Measurements from ENCODE around the gene SOX10.

SOX10 gene

DNA sequence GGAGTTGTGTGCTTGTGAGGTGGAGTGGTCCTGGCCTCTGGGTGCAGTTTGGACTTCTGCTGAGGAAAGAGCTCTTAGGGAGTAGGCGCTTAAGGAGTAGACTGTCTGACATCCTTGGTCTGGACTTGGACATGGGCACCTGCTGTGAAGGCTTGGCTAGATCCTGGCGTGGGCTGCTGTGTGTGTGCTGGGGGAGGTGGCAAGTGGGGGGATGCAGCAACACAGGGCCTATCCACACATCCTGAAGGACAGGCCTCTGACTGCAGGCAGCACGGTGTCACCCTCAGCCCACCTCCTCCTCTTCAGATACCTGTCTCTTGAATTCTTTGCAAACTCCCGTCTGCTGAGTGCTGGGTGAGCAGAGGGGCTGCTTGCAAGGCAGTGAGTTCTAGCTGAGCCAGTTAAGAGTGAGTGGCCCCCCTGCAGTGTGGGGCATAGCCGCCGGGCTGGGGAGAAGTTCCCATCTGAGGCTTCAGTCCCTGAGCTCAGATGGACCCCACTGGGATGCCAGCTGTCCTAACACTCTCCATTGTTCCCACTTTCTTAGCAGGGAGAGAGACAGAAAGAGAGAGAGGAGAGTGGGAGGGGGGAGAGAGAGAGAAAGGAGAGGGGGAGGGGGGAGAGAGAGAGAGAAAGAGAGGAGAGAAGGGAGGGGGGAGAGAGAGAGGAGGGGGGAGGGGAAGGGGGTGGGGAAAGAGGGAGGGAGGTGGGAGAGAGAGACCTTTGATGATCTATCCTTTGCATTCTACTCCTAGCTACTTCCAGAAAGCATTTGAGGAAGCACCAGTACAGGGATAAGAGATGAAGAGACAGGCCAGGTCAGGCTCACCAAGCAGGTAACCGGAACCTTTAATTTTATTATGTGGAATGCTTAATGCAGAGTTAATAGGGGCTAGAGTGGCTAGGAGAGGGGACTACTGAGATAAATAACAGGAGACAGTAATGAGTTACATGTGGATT lies 12.6 kb downstream of the SOX10 start:
- Histone ChIP-seq H3K27me3 (ENCODE audit: control insufficient read depth, insufficient read depth, low read length) (no peaks in the 10 kb centered on the region), H3K4me3 (ENCODE audit: low read length) (no peak overlapping the region), H3K27ac (ENCODE audit: low read length) (no peak overlapping the region), H3K36me3 (ENCODE audit: control insufficient read depth, insufficient read depth, low read length) (peaks cover 4% of the 10 kb centered on the region; the same call in 1 of the 2 replicates), H3K4me1 (ENCODE audit: control insufficient read depth, insufficient read depth, low read length) (peaks cover 7% of the 10 kb centered on the region), H3K9me3 (ENCODE audit: control insufficient read depth, insufficient read depth, low read length) (no peaks in the 10 kb centered on the region)
- no peak for DNase-seq (ENCODE audit: low read depth, low spot score)
- no CpG with 5 or more reads among the region's 7 CpGs for WGBS (ENCODE audit: insufficient coverage, insufficient read length)

DNA sequence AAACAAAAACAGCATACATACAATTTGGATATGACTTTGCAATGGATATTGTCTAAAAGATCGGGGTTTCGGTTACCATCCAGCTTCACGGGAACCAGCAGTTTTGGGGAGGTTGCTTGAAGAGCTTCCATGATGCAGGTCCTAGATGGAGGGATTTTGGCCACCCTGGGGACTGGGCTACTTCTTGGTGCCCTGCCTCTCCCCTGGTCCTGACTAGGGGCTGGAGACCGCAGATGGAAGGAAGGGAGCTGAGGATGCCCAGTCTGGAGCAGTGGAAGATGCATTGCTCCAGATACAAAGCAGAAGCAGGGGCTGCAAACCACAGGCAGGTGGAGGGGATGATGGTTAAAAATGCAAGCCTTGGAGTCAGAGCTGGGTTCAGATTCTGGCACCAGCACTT lies 13.5 kb downstream of the SOX10 start:
- WGBS (ENCODE audit: insufficient coverage, insufficient read length): no CpG with 5 or more reads among the region's 4 CpGs
- H3K4me3 ChIP-seq (ENCODE audit: low read length): no peak overlapping the region

DNA sequence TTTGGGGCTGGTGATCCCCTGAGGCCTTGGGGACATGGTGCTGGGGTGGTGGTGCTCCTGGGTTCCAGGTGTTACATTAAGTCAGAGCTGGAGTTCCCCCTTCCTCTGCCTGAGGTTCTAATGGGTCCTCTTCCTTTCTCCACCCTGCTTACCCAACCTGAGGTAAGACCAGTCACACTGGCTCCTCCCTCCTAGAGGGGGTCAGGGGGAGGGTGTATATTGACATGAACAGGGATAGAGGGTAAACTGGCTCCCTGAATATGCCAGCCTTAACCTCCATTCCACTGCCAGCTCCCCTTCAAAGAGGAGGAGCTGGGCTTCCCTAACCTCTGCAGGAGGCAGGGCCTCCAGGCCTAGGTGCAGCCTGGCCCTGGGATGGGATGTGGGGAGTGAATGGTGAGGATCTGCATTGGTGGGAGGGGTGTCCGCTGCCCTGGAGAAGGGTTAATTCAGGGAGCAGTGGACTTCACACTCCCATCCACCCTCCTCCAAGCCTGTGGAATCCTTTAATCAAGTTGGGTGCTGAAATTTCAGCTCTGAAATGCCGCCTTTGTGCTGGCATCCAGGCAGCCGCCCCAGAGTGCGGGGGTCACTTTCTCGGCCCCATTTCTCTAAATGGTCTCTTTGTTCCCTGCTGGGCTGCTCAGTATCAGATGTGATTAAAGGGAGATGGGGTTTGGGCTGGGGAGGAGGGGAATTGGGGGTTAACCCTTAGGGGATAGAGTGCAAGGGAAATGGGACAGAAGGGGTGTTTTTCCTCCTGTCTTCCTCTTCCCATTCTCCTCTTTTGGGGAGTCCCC lies 15.7 kb downstream of the SOX10 start:
- Histone ChIP-seq H3K27ac (ENCODE audit: low read length) (no peak overlapping the region), H3K4me3 (ENCODE audit: low read length) (no peak overlapping the region), H3K36me3 (ENCODE audit: control insufficient read depth, insufficient read depth, low read length) (peaks cover 5% of the 10 kb centered on the region; the same call in 1 of the 2 replicates), H3K4me1 (ENCODE audit: control insufficient read depth, insufficient read depth, low read length) (peaks cover 7% of the 10 kb centered on the region), H3K27me3 (ENCODE audit: control insufficient read depth, insufficient read depth, low read length) (no peaks in the 10 kb centered on the region), H3K9me3 (ENCODE audit: control insufficient read depth, insufficient read depth, low read length) (no peaks in the 10 kb centered on the region)
- DNase-seq (ENCODE audit: low read depth, low spot score): no peak
- no CpG with 5 or more reads among the region's 5 CpGs for WGBS (ENCODE audit: insufficient coverage, insufficient read length)

More for the DNA sequence above, 13.5 kb downstream of the SOX10 start:
- no peak for DNase-seq (ENCODE audit: low read depth, low spot score)
- no peak overlapping the region for H3K27ac ChIP-seq (ENCODE audit: low read length)
- H3K4me1 ChIP-seq (ENCODE audit: control insufficient read depth, insufficient read depth, low read length): peaks cover 7% of the 10 kb centered on the region
- H3K9me3 ChIP-seq (ENCODE audit: control insufficient read depth, insufficient read depth, low read length): no peaks in the 10 kb centered on the region
- no peaks in the 10 kb centered on the region for H3K27me3 ChIP-seq (ENCODE audit: control insufficient read depth, insufficient read depth, low read length)
- H3K36me3 ChIP-seq (ENCODE audit: control insufficient read depth, insufficient read depth, low read length): peaks cover 5% of the 10 kb centered on the region; the same call in 1 of the 2 replicates

DNA sequence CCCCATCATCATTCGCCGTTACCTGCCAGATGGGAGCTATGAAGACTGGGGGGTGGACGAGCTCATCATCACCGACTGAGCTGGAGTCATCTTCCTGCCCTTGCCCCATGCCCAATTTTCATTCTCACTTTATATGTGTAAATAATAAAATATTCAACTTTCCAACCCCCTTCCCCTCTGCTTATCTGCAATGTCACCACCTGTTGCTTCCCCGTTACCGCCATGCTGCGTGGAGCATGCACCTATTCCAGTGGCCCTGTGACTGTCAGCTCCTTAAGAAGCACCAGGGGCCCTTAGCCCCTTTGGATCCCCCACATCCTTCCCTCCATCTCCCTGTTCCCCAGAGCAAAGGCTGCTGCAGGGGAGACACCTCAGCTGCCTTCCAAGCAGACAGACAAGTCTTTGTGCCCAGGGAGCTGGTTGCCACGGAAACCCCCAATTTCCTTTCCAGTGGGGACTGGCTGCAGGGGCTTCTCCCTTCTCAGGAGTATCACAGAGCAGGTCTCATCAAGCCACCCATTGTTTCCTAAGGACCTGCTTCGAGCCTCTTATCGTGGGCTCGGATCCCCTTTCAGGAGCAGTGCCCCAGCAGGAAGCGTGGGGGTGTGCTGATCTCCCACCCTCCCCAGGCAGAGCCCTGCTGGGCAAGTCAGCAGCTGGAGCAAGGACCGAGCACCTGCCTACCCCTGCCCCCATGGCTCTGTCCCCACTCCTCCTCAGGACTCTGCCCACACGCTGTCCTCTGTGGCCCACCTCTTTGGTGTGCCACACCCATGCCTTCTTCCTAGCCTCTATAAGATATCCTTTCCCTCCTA lies 16.5 kb downstream of the SOX10 start:
- no peak for DNase-seq (ENCODE audit: low read depth, low spot score)
- WGBS (ENCODE audit: insufficient coverage, insufficient read length): no CpG with 5 or more reads among the region's 14 CpGs

DNA sequence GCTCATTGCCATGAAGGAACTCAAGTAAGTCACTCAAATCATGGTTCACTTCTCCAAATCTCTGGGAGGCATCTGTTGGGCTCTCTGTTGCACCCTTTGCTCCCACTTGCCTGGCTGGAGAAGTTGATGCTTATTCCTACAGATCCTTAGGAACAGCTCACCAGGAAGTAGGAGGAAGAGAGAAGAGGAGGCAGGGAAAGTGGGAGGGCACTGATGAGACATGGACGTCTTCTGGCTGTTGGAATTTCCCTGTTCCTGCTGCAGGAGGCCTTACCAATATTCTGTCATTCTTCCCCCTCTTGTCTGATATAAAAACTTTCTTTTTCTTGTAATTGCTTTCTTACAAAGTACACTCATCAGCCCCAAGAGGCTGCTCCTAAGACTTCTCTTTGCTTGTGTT lies 17.2 kb downstream of the SOX10 start:
- H3K27me3 ChIP-seq (ENCODE audit: control insufficient read depth, insufficient read depth, low read length): no peaks in the 10 kb centered on the region
- peaks cover 5% of the 10 kb centered on the region; the same call in 1 of the 2 replicates for H3K36me3 ChIP-seq (ENCODE audit: control insufficient read depth, insufficient read depth, low read length)
- no peak overlapping the region for H3K27ac ChIP-seq (ENCODE audit: low read length)
- H3K9me3 ChIP-seq (ENCODE audit: control insufficient read depth, insufficient read depth, low read length): no peaks in the 10 kb centered on the region
- DNase-seq (ENCODE audit: low read depth, low spot score): no peak
- no peak overlapping the region for H3K4me3 ChIP-seq (ENCODE audit: low read length)
- no CpG with 5 or more reads among the region's 1 CpG for WGBS (ENCODE audit: insufficient coverage, insufficient read length)
- H3K4me1 ChIP-seq (ENCODE audit: control insufficient read depth, insufficient read depth, low read length): peaks cover 7% of the 10 kb centered on the region

More for the DNA sequence above, 16.5 kb downstream of the SOX10 start:
- H3K4me3 ChIP-seq (ENCODE audit: low read length): no peak overlapping the region
- H3K9me3 ChIP-seq (ENCODE audit: control insufficient read depth, insufficient read depth, low read length): no peaks in the 10 kb centered on the region
- peaks cover 7% of the 10 kb centered on the region for H3K4me1 ChIP-seq (ENCODE audit: control insufficient read depth, insufficient read depth, low read length)
- no peak overlapping the region for H3K27ac ChIP-seq (ENCODE audit: low read length)
- peaks cover 5% of the 10 kb centered on the region; the same call in 1 of the 2 replicates for H3K36me3 ChIP-seq (ENCODE audit: control insufficient read depth, insufficient read depth, low read length)
- no peaks in the 10 kb centered on the region for H3K27me3 ChIP-seq (ENCODE audit: control insufficient read depth, insufficient read depth, low read length)

DNA sequence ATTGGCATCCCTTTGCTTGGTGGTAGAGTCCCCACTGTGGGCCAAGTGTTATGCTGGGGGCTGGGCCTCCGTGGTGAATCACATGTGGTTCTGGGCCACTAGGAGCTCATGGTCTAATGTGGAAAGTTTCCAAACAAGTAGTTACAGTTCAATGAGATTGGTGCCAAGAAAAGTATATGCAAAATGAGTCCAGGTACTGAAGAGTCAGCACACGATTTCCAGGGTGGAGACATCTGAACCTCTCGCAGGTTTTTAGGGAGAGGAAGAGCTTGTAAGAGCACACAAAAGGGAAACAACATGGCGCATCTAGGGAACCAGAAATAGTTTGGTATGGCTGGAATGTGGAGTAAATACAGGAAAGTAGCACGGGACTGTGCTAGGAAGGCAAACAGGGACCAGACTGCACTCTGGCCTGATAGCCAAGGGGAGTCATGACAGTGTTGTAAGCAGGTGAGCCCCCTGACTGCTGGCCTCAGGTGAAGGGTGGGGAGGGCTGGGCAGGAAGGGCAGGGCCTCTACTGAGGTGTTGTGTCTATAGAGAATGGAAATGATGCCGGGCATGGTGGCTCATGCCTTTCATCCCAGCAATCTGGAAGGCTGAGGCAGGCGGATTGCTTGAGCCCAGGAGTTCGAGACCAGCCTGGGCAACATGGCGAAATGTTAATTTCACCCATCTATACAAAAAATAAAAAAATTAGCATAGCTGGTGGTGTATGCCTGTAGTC lies 18.3 kb downstream of the SOX10 start:
- DNase-seq (ENCODE audit: low read depth, low spot score): no peak
- H3K4me1 ChIP-seq (ENCODE audit: control insufficient read depth, insufficient read depth, low read length): peaks cover 3% of the 10 kb centered on the region; the same call in 1 of the 2 replicates
- no peaks in the 10 kb centered on the region for H3K27me3 ChIP-seq (ENCODE audit: control insufficient read depth, insufficient read depth, low read length)
- no peaks in the 10 kb centered on the region for H3K9me3 ChIP-seq (ENCODE audit: control insufficient read depth, insufficient read depth, low read length)
- H3K4me3 ChIP-seq (ENCODE audit: low read length): no peak overlapping the region
- no CpG with 5 or more reads among the region's 9 CpGs for WGBS (ENCODE audit: insufficient coverage, insufficient read length)
- peaks cover 9% of the 10 kb centered on the region; the same call in 1 of the 2 replicates for H3K36me3 ChIP-seq (ENCODE audit: control insufficient read depth, insufficient read depth, low read length)
- no peak overlapping the region for H3K27ac ChIP-seq (ENCODE audit: low read length)

DNA sequence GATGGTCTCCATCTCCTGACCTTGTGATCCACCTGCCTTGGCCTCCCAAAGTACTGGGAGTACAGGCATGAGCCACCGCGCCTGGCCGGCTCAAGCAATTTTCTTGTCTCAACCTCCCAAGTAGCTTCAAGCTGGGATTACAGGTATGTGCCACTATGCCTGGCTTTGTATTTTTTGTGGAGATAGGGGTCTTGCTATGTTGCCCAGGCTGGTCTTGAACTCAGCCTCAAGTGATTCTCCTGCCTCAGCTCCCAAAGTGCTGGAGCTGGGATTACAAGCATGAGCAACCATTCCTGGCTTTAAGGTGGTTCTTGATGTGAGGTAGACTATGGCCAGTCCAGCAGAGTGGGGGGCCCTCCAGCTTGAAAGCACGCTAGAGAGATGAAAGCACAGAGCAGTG lies 23.3 kb downstream of the SOX10 start:
- no peaks in the 10 kb centered on the region for H3K4me1 ChIP-seq (ENCODE audit: control insufficient read depth, insufficient read depth, low read length)
- no peaks in the 10 kb centered on the region for H3K27me3 ChIP-seq (ENCODE audit: control insufficient read depth, insufficient read depth, low read length)
- H3K4me3 ChIP-seq (ENCODE audit: low read length): no peak overlapping the region
- no peak overlapping the region for H3K27ac ChIP-seq (ENCODE audit: low read length)
- no peaks in the 10 kb centered on the region for H3K9me3 ChIP-seq (ENCODE audit: control insufficient read depth, insufficient read depth, low read length)
- peaks cover 28% of the 10 kb centered on the region for H3K36me3 ChIP-seq (ENCODE audit: control insufficient read depth, insufficient read depth, low read length)
- no peak for DNase-seq (ENCODE audit: low read depth, low spot score)
- no CpG with 5 or more reads among the region's 4 CpGs for WGBS (ENCODE audit: insufficient coverage, insufficient read length)

DNA sequence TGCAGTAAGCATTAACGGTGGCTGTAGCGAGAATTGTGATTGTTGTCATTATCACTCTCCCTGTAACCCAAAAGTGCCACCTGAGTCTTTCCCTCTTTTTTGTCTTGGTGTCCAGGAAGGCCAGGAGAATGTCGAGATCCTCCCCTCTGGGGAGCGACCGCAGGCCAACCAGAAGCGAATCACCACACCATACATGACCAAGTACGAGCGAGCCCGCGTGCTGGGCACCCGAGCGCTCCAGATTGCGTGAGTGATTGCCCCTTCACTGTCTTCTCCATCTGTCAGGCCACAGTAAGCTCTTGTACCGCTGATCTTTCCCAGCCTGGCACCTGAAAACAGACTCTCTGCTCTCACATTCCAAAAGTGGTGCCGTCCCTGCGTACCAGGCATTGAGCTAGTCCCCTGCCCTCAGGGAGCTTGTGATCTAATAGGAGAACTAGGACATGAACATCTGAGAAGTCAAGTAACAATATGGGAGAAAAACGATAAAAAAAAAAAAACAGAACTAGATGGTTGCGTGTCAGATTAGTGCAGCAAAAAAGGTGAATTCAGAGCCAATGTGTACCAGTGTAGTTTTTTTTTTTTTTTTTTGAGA lies 25.0 kb downstream of the SOX10 start:
- no peak for DNase-seq (ENCODE audit: low read depth, low spot score)
- Histone ChIP-seq H3K27me3 (ENCODE audit: control insufficient read depth, insufficient read depth, low read length) (no peaks in the 10 kb centered on the region), H3K36me3 (ENCODE audit: control insufficient read depth, insufficient read depth, low read length) (peaks cover 28% of the 10 kb centered on the region), H3K4me3 (ENCODE audit: low read length) (no peak overlapping the region), H3K27ac (ENCODE audit: low read length) (no peak overlapping the region), H3K4me1 (ENCODE audit: control insufficient read depth, insufficient read depth, low read length) (no peaks in the 10 kb centered on the region), H3K9me3 (ENCODE audit: control insufficient read depth, insufficient read depth, low read length) (no peaks in the 10 kb centered on the region)
- WGBS (ENCODE audit: insufficient coverage, insufficient read length): no CpG with 5 or more reads among the region's 18 CpGs

DNA sequence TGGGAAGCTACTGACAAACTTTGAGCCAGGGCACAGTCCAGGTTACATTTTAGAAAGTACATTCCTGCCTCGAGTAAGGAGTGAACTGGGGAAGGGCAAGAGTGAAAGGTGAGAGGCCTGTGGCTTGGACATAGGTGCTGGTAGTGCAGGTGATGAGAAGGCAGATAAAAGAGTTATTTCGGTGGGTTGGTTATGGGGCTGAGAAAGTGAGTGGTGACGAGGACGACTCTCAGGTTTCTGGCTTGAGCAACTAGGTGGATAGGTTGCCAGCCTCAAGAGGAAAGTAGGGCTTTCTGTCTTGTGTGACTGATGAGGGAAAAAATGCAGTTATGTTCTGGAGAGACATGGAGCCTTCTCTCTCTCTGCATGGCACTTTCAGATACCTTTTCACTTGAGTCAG lies 27.1 kb downstream of the SOX10 start:
- Histone ChIP-seq H3K9me3 (ENCODE audit: control insufficient read depth, insufficient read depth, low read length) (no peaks in the 10 kb centered on the region), H3K27me3 (ENCODE audit: control insufficient read depth, insufficient read depth, low read length) (no peaks in the 10 kb centered on the region), H3K4me1 (ENCODE audit: control insufficient read depth, insufficient read depth, low read length) (no peaks in the 10 kb centered on the region), H3K27ac (ENCODE audit: low read length) (no peak overlapping the region), H3K36me3 (ENCODE audit: control insufficient read depth, insufficient read depth, low read length) (peaks cover 28% of the 10 kb centered on the region), H3K4me3 (ENCODE audit: low read length) (no peak overlapping the region)
- 100% methylated on average over 2 of the region's 4 CpGs for WGBS (ENCODE audit: insufficient coverage, insufficient read length)
- no peak for DNase-seq (ENCODE audit: low read depth, low spot score)
